NCI-H526 (cell line): ENCODE data around the gene MPPED1.

Experiments used
- DNase-seq, 2 experiments: peaks; one replicate each; lab custom pipeline; 2025; lab: John Stamatoyannopoulos, UW

Gene MPPED1

DNA sequence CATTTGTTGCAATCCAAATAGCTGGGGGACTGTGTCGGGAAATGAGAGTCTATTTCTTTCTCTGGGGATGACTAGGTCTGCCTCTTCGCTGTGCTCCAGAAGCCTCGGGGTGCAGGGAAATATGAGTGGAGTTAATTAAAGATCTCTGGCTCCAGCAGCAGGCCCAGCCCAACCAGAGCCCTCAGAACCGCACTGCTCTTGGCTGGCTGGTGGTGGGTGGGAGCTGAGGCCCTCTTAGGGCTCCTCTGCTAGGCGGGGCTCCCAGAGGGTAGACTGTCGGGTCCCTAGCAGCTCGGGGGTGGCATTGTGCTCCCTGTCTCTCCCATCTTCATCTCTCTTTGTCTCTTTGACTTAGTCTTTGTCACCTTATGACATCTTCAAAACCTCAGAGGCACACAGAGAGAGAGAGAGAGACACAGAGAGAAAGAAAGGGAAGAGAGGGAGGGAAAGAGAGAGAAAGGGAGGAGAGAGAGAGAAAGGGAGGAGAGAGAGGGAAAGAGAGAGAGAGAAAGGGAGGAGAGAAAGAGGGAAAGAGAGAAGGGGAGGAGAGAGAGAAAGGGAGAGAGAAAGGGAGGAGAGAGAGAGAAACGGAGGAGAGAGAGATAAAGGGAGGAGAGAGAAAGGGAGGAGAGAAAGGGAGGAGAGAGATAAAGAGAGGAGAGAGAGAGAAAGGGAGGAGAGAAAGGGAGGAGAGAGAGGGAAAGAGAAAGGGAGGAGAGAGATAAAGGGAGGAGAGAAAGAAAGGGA lies 20.2 kb downstream of the MPPED1 start:
- DNase-seq: no peak

DNA sequence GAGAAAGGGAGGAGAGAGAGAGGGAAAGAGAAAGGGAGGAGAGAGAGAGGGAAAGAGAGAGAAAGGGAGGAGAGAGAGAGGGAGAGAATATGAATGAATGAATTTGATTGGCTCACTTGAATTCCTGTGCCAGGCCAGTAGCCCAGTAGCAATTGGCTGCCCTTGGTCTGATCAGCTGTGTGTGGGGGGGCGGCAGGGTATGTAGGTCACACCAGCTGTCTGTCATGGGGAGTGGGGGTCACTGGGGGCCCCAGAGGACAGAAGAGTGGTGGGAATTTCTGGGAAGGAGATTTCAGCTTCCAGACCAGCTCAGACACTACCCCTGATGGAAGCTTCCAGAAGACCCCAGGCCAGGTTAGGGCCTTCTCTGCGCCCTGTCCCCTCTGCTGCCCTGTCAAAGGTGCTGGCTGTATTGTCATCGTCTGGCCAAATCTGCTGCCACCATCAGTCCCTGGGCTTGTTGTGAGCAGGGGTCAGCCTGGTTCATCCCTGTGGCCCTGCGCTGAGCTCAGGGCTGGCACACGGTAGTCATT lies 21.1 kb downstream of the MPPED1 start:
- DNase-seq: no peak

DNA sequence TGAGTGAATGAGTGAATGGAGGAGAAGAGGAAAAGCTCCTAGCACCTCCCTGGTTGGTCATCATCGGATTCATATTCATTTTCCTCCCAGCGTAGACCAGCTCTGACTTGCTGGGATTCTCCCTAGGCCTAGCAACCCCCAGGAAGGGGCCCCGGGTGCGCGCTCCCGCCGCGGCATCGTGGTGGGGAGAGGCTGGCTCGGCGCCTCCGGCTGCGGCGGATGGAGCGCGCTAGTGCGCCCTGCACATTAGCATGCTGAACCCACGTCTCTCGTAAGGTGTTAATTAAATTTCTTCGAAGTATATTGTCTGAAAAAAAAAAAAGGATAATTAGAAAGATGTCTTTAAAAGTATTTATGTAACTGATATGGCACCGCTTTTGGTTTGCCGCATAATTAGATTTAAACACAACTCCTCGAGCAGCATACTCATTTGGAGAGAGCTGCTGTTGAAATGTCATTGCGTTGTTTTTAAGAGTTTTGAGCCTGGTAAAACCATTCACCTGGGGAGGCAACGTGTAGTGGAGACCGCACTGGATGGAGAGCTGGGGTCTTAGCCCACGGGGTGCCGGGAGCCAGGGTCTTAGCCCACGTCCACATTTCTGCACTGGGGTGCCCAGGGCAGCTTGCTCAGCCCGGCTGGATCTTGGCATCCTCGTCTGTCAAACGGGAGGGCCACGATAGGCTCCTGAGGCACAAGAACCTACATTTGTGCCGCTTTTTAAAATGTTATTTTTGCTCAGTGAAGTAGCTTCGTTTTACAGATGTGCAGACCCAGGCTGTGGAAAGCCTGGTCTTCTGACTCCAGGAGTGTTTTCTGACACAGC lies 21.8 kb downstream of the MPPED1 start:
- DNase-seq: no peak

DNA sequence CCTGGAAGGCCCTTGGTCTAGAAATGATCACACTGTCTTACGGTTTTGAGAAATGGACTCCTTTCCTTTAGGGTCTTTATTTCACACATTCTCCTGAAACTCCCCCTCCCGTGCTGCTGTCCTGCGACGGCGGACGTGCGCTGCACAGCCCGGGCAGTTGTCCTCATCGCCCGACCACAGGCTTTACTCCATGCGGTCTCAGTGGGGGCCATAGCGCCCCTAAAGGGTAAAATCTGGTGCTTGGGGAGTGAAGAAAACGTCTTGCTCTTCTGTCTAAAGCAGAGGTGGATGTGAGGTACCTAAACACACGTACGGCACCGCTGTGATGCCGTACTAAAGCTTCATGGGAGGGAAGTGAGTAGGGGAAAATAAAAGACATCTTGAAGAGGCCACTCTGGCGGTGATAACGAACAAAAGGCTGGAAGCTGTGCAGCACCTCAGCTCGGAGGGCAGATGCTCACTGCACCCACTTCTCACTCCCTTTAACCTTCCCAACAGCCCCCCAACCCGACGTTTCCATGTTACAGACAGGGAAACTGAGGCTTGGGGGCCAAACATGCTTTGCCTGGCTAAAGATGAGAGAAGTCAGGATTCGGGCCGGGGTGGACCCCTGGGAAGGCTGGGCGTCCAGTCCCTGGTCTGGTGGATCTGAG lies 22.6 kb downstream of the MPPED1 start:
- no peak for DNase-seq

DNA sequence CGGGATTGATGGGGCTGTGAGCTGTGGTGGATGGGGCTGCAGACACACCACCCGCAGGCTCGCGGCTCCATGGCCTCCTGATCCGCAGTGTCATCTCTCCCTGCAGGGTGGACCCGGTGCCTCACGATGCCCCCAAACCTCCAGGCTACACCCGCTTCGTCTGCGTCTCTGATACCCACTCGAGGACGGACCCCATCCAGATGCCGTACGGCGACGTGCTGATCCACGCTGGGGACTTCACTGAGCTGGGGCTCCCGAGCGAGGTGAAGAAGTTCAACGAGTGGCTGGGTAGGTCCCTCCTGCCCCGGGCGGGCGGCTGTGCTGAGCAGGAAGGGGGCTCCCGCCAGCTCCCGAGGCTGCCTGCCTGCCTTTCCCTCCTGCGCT lies 23.1 kb downstream of the MPPED1 start:
- DNase-seq: no peak

DNA sequence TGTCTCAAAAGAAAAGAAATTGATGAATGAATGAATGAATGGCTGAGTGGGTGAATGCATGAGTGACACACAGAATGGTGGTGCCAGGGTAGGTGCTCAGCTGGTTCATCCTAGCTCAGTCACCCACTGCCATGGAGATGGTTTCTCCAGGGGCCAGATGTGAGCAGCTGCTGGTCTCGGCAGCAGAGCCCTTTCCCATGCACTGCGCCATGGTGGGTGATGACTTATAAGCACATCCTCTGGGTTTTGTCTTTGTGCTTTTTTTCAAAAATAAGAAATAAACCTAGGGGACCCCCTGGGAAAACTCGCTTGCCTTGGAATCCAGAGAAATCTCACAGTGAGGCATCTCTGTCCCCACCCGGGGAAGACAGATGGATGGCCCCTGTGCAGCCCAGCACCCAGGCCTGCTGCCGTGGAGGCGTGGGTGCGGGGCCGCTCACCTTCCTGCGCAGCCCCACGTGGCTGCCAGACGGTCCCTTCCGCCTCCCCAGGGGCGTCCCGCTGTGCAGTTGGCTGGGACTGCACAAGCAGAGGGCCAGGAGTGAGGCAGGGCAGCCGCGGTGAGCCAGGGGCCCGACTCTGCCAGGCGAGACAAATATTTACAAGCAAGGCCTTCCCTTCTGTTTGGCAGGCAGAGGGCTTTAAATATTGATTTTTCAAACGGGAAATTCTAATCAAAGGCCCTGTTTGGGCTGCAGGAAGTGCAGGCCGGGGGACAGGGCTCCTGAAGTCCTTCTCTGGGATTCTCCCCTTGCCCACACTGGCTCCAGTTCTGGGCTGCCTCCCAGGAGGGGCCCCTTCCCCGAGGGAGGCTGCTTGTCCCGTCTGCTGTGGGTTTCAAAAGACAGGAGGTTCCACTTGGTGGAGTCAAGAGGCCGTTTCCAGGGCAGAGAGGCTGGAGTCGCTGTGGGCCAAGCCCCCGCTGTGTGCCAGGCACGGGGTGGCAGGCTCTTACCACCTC lies 24.3 kb downstream of the MPPED1 start:
- DNase-seq: no peak

DNA sequence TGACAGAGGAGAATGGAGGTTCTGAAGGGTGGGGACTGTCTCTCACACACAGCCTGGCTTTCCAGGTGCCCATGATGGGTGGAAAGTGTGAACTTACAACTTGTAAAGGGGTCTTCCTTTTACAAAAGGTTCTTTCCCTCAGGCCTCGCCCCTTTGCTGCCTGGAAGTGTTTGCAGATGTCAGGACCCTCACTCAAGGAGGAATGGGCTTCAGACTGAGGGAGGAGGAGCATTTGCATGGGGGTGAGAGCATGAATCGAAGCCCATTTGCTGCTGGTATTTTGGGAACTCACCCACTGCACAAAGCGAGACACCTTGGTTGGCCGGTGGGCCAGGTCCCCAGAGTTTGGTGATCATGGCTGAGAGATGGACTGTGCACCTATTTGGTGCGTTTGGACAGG lies 25.1 kb downstream of the MPPED1 start:
- DNase-seq: no peak

DNA sequence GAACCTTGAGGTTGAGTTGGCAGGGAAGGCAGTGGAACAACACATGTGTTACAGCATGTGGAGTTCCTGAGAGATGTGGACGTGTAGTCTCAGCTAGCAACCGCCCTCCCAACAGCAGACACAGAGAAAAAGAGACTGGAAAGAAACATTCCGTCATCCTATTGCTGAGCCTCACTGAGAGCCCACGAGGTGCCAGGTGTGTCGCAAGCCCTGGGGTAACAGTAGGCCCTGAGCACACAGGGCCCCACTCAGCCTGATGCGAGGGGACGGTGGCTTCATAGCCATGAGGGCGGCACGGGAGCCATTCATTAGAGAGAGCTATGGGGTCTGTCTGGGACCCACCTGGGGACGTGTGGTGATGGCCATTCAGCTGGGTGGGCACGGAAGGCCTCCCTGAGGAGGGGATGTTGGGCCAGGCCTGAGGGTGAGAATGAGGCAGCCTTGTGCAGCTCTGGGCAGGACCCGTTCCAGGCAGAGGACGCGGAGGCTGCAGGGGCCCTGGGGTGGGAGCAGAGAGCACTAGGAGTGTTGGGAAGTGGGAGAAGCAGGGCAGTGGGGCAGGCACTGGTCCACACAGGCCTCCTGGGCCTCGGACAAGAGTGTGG lies 26.2 kb downstream of the MPPED1 start:
- DNase-seq: no peak

DNA sequence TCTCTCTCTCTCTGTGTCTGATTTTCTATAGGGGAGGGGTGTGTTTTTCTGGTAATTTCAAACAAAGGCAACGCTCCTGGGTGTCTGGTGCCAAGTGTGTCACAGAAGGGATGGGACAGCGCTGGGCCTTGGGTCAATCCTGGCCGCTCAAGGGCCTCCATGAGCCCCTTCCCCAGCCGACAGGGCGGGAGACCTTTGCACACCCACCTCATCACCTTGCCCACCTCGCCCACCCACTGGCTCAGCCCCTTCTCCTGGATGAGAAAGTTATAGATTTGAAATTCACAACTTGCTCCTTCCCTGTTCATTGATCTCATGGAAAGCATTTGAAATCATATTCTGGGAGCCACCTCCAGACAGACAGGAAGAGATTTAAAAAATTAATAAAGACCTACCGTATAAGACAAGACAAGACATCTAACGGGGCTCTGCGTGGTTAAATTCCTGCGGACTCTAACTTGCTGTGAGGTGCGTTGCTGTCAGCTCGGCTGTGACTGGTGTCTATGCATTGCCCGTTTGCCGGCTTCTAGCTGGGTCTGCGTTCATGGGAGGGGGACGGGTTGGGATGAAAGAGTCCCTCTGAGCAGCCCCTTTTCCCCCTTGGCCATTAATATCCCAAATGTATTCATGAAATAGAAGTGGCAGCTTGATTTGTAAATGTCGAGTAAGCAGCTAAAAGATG lies 27.0 kb downstream of the MPPED1 start:
- DNase-seq: no peak

DNA sequence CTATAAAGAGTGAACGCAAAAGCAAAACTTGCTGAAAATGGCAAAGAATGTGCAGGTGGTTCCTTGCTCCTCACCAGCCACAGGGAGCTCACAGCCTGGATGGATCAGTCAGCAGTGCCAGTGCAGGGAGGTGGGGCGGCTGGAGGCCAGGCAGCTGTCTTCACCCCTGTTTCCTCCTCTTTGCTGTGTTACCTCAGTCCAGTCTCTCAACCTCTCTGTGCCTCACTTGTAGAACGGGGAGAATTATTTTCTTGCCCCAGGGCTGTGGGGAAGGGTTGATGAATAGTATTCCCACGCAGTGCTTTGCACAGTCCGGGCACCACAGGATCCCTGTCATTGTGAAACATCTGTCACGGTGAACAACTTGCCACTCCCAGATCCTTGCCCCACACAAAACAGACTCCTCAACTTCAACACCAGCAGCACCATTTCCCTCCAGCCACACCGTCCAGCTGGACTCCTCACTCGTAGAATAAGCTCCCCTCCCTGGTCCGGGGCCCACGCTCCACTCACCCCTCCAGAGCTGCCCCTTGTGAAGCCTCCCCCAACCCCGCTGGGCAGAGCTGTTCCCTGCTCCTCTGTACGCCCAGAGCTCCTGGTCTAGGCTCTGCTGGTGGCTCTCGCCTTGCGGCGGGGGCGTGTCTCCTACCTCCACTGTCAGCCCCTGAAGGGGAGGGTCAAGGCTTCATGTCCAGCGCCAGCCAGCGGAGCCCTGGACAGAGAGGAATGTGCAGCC lies 27.7 kb downstream of the MPPED1 start:
- no peak for DNase-seq

DNA sequence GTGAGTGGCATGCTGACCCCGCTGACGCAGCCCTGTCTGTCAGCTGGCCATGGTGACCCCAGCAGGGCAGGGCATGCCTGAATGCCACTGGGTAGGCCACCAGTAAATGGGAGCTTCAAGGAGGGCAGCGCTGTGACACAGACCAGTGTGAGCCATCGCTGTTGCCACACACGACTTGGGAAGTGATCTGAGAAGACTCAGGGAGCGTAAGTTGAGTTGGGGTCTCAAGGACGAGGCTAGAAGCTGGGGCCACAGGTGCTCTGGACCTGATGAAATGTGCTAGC lies 28.2 kb downstream of the MPPED1 start:
- no peak for DNase-seq

DNA sequence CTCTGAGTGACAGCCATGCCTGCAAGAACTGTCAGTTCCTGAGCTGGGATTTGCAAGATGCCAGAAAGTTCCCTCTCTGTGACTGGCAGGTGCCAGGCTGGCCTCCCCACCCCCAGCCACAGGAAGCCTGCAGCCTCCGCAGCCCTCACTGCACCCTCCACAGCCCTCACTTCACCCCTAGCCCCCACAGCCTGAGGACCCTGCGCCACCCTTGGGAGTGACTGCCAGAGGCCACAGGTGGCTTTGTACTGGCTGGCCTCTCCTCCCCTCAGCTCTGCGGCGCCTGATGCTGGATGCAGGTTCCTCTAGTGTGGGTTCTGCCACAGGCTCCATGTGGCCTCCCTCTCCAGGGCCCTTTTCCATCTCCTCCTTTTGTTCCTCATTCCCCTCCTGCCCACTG lies 28.7 kb downstream of the MPPED1 start:
- DNase-seq: no peak

DNA sequence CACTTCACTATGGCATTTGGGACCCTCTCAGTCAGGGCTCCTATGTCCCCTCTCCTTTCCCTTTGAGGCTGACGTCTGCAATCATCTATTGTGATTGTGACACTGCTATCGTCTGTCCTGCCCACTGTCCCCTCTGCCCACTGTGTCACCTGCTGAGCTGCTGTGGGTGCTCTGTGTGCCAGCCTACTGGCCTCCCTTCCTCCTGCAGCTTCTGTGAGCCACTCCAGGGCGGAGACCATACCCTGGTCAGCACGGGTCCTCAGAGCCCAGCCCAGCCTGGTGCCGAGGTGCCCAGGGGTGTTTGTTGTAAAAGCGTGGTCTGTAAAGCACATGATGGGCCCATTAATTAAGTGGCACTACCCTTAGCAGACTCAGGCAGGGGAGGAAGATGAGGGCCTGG lies 29.4 kb downstream of the MPPED1 start:
- no peak for DNase-seq

DNA sequence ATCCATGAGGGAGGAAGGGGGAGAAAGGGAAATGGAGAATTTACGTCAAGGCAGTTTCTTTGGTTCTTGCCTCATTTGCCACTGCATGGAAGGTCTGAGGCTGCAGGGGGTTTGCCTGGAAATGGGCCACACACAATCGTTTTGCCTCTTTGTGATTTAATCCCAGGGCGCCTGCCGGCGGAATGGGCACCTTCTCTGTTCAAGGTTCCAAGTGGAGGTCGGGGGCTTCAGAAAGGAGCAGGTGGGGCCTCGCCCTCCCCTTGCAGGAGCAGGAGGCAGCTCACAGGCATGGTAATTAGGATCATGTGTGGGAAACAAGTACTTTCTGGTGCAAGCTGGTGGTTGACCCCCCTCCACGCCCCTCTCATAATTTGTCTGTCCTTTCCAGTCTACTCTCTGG lies 29.9 kb downstream of the MPPED1 start:
- DNase-seq: no peak

DNA sequence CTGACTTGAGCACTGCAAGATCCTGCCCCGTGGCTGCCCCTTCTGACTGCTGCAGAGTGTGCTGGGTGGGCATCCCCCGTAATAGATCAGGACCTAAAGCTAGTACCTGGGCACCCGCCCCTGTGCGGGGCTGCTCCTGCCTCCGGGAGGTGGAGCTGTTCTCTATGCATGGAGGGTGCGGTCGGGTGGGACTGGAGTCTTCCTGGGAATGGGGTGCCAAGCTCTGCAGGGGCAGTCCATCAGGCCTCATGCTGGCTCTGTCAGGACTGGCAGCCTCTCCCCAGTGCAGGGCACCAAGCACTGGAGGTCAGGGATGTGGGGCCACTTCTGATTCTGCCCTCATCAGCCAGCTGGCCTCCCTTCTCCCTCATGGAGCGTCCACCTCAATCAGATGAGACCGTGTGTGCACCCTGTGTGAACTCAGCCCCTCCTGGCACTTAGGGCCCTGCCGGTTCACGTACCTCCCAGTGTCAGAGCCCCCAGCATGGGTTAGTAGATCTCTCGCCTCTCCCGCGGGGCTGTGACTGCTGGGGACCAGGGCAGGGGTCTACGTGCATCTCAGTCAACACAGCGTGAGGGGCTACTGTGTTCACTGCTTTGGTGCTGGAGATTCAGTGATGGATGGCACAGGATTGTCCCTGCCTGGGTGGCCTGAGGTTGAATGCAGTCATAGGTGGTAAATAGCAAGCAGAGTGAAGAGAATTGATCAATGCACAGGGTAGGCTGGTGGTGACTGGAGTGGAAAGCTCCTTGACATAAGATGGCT lies 30.8 kb downstream of the MPPED1 start:
- no peak for DNase-seq

DNA sequence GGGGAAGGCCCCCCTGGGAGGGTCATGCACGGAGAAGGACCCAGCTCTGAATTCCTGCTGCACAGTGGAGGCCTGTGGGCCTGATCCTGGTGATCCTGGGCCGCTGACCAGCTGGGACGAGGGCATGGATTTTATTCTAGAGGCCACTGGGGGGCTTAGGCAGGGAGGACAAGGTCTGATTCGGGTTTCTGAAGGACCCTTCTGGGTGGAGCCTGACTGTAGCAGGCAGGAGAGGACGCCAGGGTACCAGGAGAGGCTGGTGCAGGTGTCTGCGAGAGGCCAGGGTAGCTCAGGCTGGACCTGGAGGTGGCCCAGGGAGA lies 31.3 kb downstream of the MPPED1 start:
- no peak for DNase-seq

DNA sequence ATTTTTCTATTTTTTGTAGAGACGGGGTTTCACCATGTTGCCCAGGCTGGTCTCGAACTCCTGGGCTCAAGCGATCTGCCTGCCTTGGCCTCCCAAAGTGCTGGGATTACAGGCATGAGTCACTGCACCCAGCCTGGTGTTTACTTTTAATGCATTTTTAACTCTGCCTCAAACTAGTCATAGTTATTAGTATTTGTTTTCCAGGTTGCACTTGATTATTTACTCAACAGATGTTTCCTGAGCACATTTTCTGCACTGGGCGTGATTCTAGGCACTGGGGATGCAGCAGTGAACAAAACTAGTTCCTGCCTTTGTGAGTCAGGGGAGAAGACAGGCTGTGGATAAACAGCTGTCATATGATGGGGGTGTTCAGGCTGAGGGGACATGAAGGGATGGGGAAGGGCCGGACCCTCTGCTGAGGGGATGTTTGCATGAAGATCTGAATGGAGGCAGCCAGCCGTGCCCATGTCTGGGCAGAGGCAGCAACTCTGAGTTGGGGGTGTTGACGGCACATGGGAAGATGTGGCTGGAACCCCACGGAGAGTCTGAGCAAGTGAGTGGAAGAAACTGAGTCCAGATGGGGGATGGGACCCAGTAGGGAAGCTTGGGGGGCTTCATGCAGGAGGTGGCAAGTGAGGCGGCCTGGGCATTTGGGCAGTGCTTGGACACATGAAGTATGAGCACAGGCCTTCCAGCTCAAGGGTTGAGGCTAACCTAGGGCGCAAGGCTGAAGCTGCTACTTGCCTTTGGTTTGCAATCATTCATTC lies 34.4 kb downstream of the MPPED1 start:
- no peak for DNase-seq

DNA sequence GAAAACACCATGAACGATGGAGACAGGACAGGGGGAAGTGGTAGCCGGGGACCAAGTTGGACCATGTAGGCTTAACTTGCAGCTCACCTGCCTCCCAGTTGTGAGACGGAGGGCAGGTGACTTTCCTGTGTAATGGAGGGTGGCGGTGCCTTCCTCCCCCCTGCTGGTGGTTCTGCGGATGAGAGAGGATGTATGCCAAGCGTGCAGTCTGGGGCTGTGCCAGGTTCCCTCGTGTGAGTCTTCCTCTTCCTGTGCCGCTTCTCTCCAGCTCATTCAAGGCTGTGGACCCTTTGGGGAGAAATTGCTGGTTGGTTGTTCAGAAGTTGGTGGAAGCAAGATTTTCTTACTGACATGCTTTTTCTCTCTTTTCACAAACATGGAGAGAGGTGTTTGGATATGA lies 35.1 kb downstream of the MPPED1 start:
- peak in 1 of 2 experiments; percentile 18 for DNase-seq

DNA sequence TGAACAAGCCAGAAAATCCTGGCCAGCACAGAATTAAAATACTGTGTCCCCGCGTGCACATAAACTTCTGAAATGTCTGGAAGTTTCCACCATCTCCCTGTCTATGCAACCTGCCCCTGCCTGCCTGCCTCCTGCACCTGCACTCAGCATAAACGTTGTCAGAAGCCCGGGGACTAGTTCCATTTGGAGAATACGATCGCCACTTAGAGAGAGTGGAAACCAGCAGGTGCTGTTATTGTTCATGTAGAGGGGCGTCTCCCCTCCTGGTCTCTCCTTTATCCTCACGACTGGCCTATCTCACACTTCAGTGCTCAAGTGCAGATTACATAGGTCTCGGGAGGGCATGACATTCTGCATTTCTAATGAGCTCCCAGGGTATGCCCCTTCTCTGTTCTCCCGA lies 35.6 kb downstream of the MPPED1 start:
- DNase-seq: peak; percentile 24 to 50
